ENCODE measurements around the gene BEND2. TPM values are rescaled to one million over a fixed set of nuclear protein-coding genes. Genes with fewer than 3 reads are reported as not detected.

The BEND2 gene
- total and polyA plus RNA-seq, 2 of the 8 experiments (the other 6 are each of a cell fraction or from before 2014, with no cell fraction given), result not detected

- H2BK5ac ChIP-seq (ENCODE audit: low read depth, low read length), result no peak overlapping the region
- H3K9ac ChIP-seq (replicated peaks in 1 of 4; ENCODE audit: extremely low read depth in 1 of 4, low read depth in 3 of 4, low read length in 3 of 4), result no peak overlapping the region
- H2BK120ac ChIP-seq (replicated peaks; ENCODE audit: low read depth, low read length), result no peak overlapping the region
- H4K91ac ChIP-seq (replicated peaks; ENCODE audit: insufficient read length, low read length), result no peak overlapping the region
- H3K79me1 ChIP-seq (ENCODE audit: low read depth, low read length), result no peaks in the 10 kb centered on the region
- no peaks in the 10 kb centered on the region for H4K20me1 ChIP-seq (replicated peaks in 1 of 2; ENCODE audit: control insufficient read depth in 1 of 2, insufficient read depth in 2 of 2, low read length in 2 of 2)
- H3K14ac ChIP-seq (ENCODE audit: insufficient read length), result no peak overlapping the region
- no peak overlapping the region for H2BK20ac ChIP-seq (ENCODE audit: low read length)
- no peak overlapping the region for H3K4ac ChIP-seq (replicated peaks; ENCODE audit: insufficient read length, low read depth, low read length)
- no peak overlapping the region for H2AK5ac ChIP-seq (ENCODE audit: low read depth, low read length)
- no peaks in the 10 kb centered on the region for H3K4me1 ChIP-seq (replicated peaks in 1 of 4; ENCODE audit: control insufficient read depth in 3 of 4, insufficient read depth in 4 of 4, low read length in 3 of 4)
- H3K23ac ChIP-seq (ENCODE audit: insufficient read length), result no peak overlapping the region
- no peak overlapping the region for H3K18ac ChIP-seq (ENCODE audit: extremely low read depth, low read length)
- DNase-seq (ENCODE audit: low read depth in 1 of 2, low spot score in 2 of 2) (no peak), FAIRE-seq (no peak)
- no peaks in the 10 kb centered on the region for H3K23me2 ChIP-seq (ENCODE audit: low read depth, low read length)
- H4K5ac ChIP-seq (ENCODE audit: insufficient read length, low read depth, low read length), result no peak overlapping the region
- no peaks in the 10 kb centered on the region for H3K36me3 ChIP-seq (ENCODE audit: control insufficient read depth in 2 of 4, insufficient read depth in 4 of 4, low read length in 3 of 4)
- H3K4me2 ChIP-seq (ENCODE audit: insufficient read depth in 1 of 2, low read depth in 2 of 2, low read length in 2 of 2), result no peak overlapping the region
- no peaks in the 10 kb centered on the region for H3K9me3 ChIP-seq (ENCODE audit: insufficient read depth in 2 of 2, low read depth in 1 of 2, low read length in 1 of 2)
- H3K79me2 ChIP-seq (ENCODE audit: control insufficient read depth in 1 of 2, insufficient read depth in 2 of 2, low read length in 2 of 2), result no peaks in the 10 kb centered on the region
- H4K8ac ChIP-seq (ENCODE audit: extremely low read depth, insufficient read depth, low read length), result no peak overlapping the region
- CTCF ChIA-PET (ENCODE audit: partially characterized antibody), result no interaction called here
- H3K27me3 ChIP-seq (replicated peaks in 1 of 4; ENCODE audit: control insufficient read depth in 3 of 4, extremely low read depth in 1 of 4, insufficient read depth in 3 of 4, low read length in 3 of 4), result no peaks in the 10 kb centered on the region
- POLR2A ChIA-PET (ENCODE audit: partially characterized antibody), result interaction anchor here (0.6 kb wide), 1 partner anchor 327 kb away, joined by 3 read pairs; no protein-coding TSS in a partner anchor
- WGBS, 2 experiments (ENCODE audit: extremely low coverage in 1 of 2, insufficient coverage in 1 of 2, insufficient read length in 1 of 2, insufficient replicate concordance in 2 of 2, low coverage in 1 of 2, low lambda C conversion rate in 2 of 2, missing lambda C conversion rate in 1 of 2), result 80% methylated on average over 5 of the region's 5 CpGs; no CpG with 5 or more reads in 1 of the 2 experiments
- H3K27ac ChIP-seq (ENCODE audit: low read depth, low read length), result no peak overlapping the region
- H2AFZ ChIP-seq (ENCODE audit: low read length), result no peak overlapping the region
- no peak overlapping the region for H2BK12ac ChIP-seq (ENCODE audit: low read depth, low read length)
- no peak overlapping the region for H3K56ac ChIP-seq (replicated peaks; ENCODE audit: insufficient read length, low read depth, low read length)
- H3K4me3 ChIP-seq (ENCODE audit: extremely low read depth in 1 of 4, insufficient read depth in 2 of 4, low read depth in 3 of 4, low read length in 4 of 4), result no peak overlapping the region
- no peak overlapping the region for H2BK15ac ChIP-seq (ENCODE audit: low read length)
- no peak for TF ChIP-seq PHF8 (conservative IDR thresholded peaks at IDR 0.05; ENCODE audit: low read depth, low read length)
Observed at GRCh38 chrX:18151157-18151556, 69.5 kb downstream of the BEND2 start.

Data from H1 (cell line).